Chondrocyte (in vitro differentiated cells): ENCODE results near the gene RPL41. TPM values are rescaled to one million over a fixed set of nuclear protein-coding genes. Genes with fewer than 3 reads are reported as not detected.

Source experiments
- DNase-seq: peaks from one replicate; pipeline ENCODE4 v3.0.0; 2021; ENCODE audit warnings: mixed read lengths, low spot score
- H3K27ac Mint-ChIP-seq: one replicate; pipeline ENCODE4 v1.8.0; 2021; ENCODE audit warnings: mild to moderate bottlenecking, moderate library complexity, mixed read lengths; ENCODE audit not compliant: unreplicated experiment
- H3K27me3 Mint-ChIP-seq: 2 replicates; pipeline ENCODE4 v1.8.0; 2021; ENCODE audit warnings: low read depth, mixed read lengths
- H3K36me3 Mint-ChIP-seq: 2 replicates; pipeline ENCODE4 v1.8.0; 2021; ENCODE audit warnings: low read depth, mixed read lengths
- H3K4me1 Mint-ChIP-seq: 2 replicates; pipeline ENCODE4 v1.8.0; 2021; ENCODE audit warnings: low read depth, mild to moderate bottlenecking, mixed read lengths
- H3K4me3 Mint-ChIP-seq: one replicate; pipeline ENCODE4 v1.8.0; 2021; ENCODE audit warnings: mild to moderate bottlenecking, moderate library complexity, mixed read lengths; ENCODE audit not compliant: unreplicated experiment
- H3K9me3 Mint-ChIP-seq: 2 replicates; pipeline ENCODE4 v1.8.0; 2021; ENCODE audit warnings: low read depth, mixed read lengths
- total RNA-seq: library from RNA; stranded (reverse); gene quantifications from 3 replicates; pipeline ENCODE4 v1.2.1, GENCODE V29; 2021
- TF ChIP-seq, protein P1 (sequence below): fragments of 200-600 bp; sonication (generic); IDR thresholded peaks from 2 replicates; pipeline ENCODE4 v1.5.0; 2021; ENCODE audit warnings: antibody characterized with exemption, mild to moderate bottlenecking, moderate library complexity

RPL41 gene
- total RNA-seq, 1 donor from 2014 or later = 2,631 TPM

DNA sequence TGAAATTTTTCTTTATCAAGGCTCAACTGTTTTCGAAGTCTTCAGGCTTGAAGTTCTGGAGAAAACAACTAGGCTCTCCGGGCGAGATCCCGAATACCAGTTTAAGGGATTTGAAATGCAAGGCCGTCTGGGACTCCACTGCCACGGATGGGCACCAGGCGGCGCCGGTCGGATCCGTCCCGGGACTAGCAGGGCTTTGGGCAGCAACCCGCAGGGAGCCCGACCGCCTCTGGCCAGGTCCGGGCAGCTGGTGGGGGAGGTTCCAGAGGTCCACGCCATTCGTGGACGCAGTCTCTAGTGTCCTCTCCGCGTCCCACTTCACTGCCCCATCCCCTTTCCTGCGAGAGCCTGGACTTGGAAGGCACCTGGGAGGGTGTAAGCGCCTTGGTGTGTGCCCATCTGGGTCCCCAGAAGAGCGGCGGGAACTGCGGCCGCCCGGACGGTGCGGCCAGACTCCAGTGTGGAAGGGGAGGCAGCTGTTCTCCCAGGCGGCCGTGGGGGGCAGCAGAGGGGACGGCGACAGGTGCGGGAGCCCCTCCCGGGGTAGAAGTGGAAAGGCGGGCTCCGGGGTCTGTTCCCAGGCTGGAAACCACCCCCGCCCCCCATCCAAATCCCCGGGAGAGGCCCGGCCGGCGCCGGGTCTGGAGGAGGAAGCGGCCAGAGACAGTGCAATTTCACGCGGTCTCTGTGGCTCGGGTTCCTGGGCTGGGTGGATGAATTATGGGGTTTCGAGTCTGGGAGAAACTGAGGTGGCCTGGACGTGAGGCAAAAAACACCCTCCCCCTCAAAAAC, 37.3 kb upstream of the RPL41 start:
- H3K4me1 Mint-ChIP-seq = peaks cover 11% of the 10 kb centered on the region
- TF ChIP-seq, protein P1, sequence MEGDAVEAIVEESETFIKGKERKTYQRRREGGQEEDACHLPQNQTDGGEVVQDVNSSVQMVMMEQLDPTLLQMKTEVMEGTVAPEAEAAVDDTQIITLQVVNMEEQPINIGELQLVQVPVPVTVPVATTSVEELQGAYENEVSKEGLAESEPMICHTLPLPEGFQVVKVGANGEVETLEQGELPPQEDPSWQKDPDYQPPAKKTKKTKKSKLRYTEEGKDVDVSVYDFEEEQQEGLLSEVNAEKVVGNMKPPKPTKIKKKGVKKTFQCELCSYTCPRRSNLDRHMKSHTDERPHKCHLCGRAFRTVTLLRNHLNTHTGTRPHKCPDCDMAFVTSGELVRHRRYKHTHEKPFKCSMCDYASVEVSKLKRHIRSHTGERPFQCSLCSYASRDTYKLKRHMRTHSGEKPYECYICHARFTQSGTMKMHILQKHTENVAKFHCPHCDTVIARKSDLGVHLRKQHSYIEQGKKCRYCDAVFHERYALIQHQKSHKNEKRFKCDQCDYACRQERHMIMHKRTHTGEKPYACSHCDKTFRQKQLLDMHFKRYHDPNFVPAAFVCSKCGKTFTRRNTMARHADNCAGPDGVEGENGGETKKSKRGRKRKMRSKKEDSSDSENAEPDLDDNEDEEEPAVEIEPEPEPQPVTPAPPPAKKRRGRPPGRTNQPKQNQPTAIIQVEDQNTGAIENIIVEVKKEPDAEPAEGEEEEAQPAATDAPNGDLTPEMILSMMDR = peak; percentile 84
- H3K36me3 Mint-ChIP-seq = no peaks in the 10 kb centered on the region
- no peaks in the 10 kb centered on the region for H3K9me3 Mint-ChIP-seq
- DNase-seq = peak; percentile 96
- peaks cover 3% of the 10 kb centered on the region for H3K27me3 Mint-ChIP-seq
- H3K4me3 Mint-ChIP-seq = peak overlapping the region; percentile 77
- peak overlapping the region; percentile 70 for H3K27ac Mint-ChIP-seq

GRCh38 chr12:56079723-56080555, 36.5 kb upstream of the RPL41 start, which contains the start of gene ERBB3:
Gene ERBB3 (plus strand): TSS chr12:56080165. CDS start chr12:56080301, 136 bp downstream.
- Mint-ChIP-seq H3K27ac (peak within 1 kb of the TSS; percentile 70), H3K9me3 (no peaks in the 10 kb centered on the region), H3K4me1 (peaks cover 11% of the 10 kb centered on the region), H3K27me3 (peaks cover 3% of the 10 kb centered on the region), H3K36me3 (no peaks in the 10 kb centered on the region), H3K4me3 (peak within 1 kb of the TSS; percentile 77)
- DNase-seq = no peak
- TF ChIP-seq, protein P1 = no peak

GRCh38 chr12:56080556-56081138, 35.8 kb upstream of the RPL41 start:
- H3K36me3 Mint-ChIP-seq = no peaks in the 10 kb centered on the region
- peak overlapping the region; percentile 33 for H3K4me3 Mint-ChIP-seq
- no peak for DNase-seq
- H3K9me3 Mint-ChIP-seq = no peaks in the 10 kb centered on the region
- H3K27ac Mint-ChIP-seq = no peak overlapping the region
- H3K27me3 Mint-ChIP-seq = peaks cover 3% of the 10 kb centered on the region
- H3K4me1 Mint-ChIP-seq = peaks cover 11% of the 10 kb centered on the region
- TF ChIP-seq, protein P1 = no peak

DNA sequence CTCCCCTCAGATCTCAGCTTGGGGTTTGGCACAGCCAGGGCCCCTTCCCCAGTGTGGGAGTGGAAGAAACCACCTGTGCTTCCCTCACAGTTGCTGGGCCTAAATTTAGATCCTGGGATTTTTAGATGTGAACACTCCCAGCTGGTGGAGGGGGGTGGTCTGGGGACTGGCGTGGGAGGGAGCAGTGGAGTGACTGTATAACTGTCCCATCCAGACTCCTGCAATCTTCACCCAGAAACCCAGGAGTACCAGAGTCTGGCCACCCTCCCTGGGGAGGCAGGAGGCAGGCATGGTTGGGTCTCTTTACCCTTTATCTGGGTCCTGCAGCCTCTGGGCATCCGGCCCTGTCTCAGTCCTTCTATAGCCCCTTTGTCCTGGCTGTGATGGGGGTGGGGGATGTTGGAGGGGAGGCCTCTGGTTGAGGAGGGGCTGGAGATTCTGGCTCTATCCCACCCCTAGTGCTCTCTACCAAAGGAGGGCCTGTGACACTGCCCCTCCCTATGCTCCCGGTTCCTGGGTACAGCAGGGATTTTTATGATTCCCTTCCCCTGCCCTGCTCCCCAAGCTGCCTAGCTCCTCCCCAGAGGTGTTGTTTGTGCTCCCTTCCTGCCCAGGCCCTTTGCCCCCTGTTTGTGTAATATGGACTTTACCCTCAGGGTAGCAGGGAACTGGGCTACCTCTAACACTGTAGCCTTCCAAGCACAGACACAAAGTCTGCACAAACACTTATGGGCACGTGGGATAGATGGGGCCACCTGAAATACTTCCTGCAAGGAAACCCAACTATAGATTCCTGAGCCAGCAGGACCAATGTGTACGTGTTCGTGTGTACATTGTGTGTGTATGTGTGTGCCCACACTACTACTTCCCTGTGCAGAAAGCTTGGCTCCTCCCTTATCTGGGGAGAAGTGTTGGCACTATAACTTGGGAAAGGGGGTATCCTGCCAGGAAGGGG, 34.8 kb upstream of the RPL41 start:
- Mint-ChIP-seq H3K4me3 (no peak overlapping the region), H3K27ac (no peak overlapping the region), H3K36me3 (no peaks in the 10 kb centered on the region), H3K4me1 (peaks cover 11% of the 10 kb centered on the region), H3K9me3 (no peaks in the 10 kb centered on the region), H3K27me3 (peaks cover 3% of the 10 kb centered on the region)
- no peak for DNase-seq
- TF ChIP-seq, protein P1 = no peak
